GM10847 (cell line): ENCODE data around the gene MEG3.

Source experiments
- POLR2A ChIP-seq: IDR thresholded peaks from 2 replicates; pipeline ENCODE4 v1.6.1; 2011; ENCODE audit not compliant: insufficient read length; ENCODE audit errors: extremely low read depth

The MEG3 gene

GRCh38 chr14:100858838-100859220, 32.9 kb downstream of the MEG3 start:
- no peak for TF ChIP-seq POLR2A

DNA sequence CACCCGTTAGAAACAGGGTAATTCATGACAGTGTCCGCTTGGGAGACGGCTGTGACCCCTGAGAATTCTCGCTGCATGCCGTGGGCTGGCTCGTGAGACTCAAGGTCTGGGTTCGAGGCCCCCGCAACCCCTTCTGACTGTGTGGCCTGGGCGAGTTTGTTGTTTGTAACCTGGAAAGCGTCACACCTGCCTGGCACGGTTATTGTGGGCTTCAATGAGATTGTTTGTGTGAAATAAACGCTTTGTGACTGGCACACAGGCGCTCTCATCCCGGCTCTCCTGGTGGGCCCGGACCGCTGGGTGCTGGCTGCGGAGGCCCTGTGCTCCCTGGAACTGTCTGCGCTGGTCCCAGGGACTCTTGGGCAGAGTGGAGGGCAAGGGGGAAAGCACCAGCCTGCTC, 33.9 kb downstream of the MEG3 start:
- TF ChIP-seq POLR2A, result no peak

GRCh38 chr14:100860556-100861187, 34.8 kb downstream of the MEG3 start:
- no peak for TF ChIP-seq POLR2A

DNA sequence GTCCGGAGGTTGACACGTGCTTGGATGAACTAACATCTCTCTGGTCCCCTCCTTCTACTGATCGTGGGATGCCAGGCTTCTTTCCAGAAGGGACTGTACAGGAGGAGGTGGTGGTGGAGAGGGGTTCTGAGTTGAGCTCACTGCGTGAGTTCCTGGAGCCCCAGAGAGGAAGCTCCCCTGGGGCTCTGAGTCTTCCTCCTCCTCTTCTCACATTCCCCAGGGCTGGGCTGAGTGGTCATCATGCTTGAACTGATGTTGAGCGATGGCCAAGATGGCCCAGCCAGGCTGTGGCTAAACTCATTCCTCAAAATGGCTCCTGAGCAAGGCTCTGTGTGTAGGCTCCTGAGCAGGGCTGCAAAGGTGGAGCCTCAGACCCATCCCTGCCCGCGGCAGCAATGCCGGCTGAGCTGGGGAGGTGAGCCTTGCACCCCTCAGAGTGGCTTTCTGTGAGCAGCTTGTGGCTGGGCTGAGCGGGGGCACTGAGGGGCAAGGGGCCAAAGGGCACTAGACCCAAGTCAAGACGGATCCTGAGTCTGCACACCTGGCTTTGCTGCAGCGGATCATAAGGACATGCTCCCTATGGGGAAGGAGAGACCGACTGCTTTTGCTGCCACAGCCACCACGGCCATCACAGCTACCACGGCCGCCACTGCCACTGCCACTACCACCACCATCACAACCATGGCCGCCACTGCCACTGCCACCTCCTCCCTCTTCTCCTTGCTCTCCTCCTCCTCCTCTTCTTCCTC, 35.4 kb downstream of the MEG3 start:
- TF ChIP-seq POLR2A, result no peak

DNA sequence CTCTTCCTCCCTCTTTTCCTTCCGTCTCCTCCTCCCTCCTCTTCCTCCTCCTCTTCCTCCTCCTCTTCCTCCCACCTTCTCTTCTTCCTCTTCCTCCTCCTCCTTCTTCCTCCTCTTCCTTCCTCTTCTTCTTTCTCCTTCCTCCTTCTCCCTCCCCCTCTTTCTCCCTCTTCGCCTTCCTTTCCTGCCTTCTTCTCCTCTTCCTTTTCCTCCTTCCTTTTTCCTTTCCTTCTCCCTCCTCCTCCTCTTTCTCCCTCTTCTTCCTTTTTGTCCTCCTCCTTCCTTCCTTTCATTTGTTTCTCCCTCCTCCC, 36.0 kb downstream of the MEG3 start:
- no peak for TF ChIP-seq POLR2A

- TF ChIP-seq POLR2A, result no peak
These were observed 36.4 kb downstream of the MEG3 start for GRCh38 chr14:100862277-100862676.

DNA sequence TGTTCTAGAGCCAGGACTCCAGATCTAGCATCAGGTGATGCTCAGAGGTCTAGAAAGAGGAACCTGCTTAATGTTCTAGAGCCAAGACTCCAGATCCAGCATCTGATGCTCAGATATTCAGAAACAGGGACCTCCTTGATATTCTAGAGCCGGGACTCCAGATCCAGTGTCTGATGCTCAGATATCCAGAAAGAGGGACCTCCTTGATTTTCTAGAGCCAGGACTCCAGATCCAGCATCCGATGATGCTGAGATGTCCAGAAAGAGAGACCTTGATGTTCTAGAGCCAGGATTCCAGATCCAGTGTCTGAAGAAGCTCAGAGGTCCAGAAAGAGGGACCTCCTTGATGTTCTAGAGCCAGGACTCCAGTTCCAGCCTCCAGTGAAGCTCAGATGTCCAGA, 36.9 kb downstream of the MEG3 start:
- TF ChIP-seq POLR2A, result no peak

DNA sequence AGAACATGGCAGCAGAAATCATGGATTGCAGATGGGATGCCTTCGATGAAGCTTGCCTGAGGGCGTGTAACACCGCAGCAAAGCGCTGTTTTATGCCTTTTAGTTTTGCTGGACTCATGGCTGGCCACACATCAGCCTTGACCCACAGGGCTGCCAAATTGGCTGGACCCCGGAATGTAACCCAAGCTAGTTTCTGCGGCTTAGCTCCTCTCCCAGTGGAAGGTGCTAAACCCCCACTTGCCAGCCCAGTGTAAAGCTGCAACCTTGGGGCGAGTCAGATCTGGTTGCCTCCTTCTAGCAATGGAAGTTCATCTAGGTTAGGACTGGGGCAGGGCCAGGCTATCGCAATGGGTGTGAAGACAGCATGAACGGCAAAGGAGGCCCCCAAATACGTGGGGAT, 38.3 kb downstream of the MEG3 start:
- no peak for TF ChIP-seq POLR2A

DNA sequence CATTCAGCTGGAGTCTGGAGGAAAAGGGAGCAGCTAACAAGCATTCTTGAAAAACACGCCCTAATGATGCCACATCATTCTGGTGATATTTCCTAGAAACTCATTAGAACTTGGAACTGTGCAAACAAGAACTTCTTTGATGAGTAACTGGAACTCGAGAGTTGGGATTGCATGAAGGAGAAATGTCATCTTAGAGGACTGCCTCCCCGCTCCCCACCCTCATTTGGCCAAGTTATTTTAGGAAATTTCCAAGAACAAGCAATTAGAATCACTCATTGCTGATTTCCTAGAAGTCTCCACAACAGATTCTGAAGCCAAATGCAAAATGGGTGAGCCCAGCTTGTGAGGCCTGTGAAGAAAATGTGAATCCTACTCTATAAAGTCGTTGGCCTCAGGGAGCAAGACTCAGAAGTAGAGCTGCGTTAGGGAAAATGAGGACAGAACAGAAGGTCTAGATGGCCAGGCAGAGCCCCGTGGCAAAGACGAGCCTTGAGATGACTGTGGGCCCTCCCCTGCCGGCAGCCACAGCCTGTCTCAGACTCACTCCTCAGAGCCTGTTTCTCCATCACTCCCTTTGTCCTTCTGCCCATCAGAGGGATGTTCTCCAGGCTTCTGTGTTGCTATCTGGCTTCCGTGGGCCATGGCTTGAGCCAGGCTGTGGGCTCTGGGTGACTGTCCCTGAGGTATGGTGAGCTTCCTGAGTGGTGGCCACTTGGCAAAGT, 39.2 kb downstream of the MEG3 start:
- no peak for TF ChIP-seq POLR2A

GRCh38 chr14:100865682-100866591, 40.0 kb downstream of the MEG3 start:
- no peak for TF ChIP-seq POLR2A

DNA sequence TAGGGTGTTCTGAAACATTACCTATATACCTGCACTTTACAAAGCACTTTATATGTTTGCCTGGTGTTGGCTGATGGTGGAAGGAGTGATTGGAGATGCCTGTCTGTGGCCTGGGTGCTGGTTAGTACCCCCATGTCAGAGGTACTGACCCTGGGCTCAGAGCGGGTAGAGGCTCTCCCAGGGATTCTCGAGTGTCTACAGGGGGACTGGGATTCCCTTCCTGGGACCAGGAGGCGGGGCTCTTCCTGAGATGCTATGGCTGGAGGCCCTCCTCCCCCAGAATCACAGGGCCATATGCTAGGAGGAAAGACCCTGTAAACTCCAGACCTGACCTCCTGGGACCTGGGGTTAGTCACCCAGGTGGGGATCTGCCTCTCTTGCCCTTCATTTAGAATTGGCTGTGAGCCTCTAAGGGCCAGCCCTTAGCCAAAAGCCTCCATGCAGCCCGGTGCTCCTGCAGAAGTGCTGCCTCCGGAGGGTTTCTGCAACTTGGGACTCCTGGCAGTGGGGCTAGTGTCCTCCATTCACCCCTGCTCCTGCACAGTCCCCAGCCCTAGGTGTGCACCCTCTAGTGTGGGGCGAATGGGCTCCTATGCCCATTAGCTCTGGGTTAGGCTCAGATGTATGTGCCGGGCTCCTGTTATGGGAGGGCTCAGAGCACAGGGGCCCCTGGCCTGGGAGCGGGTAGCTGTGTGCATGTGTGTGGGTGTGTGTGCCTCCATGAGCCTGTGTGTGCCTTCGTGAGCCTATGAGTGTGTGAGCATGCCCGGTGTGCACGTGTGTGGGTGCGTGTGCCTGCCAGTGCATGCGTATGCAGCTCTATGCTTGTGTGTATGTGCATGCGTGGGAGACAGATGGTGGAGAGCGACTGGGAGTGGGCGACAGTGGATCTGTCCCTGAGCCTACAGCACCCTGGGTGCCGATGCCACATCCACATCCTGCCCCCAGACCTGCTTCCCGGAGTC, 41.0 kb downstream of the MEG3 start:
- no peak for TF ChIP-seq POLR2A

DNA sequence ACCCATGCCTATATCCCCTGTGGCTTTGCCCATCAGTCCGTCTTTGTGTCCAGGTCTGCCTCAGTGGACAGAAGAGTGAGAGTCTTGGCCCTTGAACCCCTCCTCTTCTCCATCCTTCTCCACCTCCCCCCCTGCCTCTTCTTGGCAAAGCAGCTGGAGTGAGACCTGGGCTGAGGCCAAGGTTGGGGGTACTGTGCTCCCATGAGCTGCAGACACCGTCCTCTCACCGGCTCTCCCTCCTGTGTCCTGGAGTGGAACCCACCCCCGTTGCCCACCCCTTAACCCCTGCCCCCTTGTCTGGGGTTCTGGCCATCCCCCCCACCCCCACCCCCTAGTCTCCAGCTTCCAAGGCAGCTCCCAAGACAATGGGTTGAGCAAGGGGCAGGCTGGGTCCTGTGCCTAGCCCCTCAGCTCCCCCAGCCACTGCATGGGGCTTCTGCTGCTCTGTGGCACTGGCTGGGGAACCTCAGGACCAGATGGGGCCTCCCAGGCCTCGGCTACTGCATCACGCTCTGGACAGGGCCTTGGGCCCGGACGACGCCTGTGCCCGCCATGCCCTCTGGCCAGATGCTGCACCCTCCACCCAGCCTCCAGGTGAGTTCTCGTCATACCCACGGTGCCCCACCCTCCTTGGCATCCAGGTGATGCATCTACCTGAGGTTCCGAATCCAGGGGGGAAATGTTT, 41.9 kb downstream of the MEG3 start:
- TF ChIP-seq POLR2A, result no peak

- no peak for TF ChIP-seq POLR2A
These were observed 42.9 kb downstream of the MEG3 start for GRCh38 chr14:100868621-100869370.
